GM19023 (cell line): ENCODE results near the gene WASL.
"Not testable (repeated sequence)": the region's sequence is repeated elsewhere in the genome, so short reads cannot be mapped to it uniquely, and the experiment has no call there.

ENCODE experiments used
- ATAC-seq: cut with Tn5 transposase; IDR thresholded peaks from one replicate; pipeline ENCODE4 v1.9.1; 2021; ENCODE audit warnings: mild to moderate bottlenecking, moderate library complexity; ENCODE audit not compliant: unreplicated experiment

Gene WASL

DNA sequence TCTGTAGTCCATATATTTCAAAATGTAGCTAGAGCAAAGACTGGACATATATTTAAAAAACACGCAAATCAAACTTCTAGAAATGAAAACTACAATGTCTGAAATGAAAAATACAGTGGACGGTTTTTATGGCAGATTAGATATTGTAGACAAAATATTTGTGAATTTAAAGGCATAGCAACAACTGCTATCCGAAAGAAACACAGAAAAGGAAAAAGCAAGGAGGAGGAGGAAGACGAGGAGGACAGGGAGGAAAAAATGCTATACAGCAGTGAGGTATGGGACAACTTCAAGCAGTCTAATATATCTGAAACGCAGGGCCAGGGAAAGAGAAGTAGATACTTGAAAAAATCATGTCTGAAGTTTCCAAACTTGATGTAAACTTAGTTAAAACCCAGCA lies 13.3 kb downstream of the WASL start:
- ATAC-seq, result no peak

DNA sequence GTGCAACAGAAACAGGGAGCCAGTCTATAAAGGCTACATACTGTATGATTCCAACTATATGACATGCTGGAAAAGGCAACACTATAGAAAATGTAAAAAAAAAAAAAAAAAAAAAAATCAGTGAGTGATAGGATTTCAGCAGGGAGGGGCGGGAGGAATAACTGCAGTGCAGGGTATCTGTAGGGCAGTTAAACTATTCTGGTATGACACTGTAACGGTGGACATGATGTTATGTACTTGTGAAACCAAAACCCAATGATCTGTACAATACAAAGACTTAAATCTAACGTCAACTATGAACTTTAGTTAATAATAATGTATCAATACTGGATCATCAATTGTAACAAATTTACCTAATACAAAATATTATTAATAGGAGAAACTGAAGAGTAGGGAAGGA lies 14.3 kb downstream of the WASL start:
- no peak for ATAC-seq

DNA sequence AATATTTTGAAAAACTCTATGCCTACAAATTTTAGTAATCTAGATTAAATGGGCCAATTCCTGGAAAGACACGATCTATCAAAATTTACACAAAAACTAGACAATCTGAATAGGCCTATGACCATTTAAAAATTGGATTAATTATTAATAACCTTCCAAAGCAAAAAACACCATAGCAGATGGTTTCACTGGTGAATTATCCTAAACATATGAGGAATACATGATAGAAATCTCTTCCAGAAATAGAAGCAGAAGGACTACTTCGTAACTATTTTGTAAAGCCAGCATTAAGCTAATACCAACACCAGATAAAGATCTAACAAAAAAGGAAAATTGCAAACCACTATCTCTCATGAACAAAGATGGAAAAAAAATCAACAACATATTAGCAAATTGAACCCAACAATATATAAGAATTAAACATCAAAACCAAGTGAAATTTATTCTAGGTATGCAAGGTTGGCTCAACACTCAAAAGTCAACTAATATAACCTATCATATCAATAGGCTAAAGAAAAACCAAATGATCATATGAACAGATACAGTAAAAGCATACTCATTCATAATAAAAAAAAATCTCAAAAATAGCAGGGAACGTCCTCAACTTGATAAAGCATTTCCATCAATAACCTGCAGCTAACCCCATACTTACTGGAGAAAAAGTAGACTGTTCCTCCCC lies 16.3 kb downstream of the WASL start:
- no peak for ATAC-seq

DNA sequence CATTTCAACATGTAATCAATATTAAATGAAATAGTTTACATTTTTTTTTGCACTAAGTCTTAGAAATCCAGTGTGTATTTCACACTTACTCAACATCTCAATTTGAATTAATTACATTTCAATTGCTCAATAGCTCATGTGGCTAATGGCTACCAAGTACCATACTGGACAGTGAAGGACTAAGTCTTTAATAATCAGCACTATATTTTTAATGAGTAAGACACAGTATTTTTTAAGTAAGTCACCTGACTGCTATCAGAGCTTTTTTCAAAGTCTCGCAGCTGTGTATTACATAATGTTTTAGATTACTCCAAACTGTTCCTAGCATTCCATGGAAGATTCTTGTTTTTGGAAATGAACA lies 19.6 kb downstream of the WASL start:
- ATAC-seq, result no peak

DNA sequence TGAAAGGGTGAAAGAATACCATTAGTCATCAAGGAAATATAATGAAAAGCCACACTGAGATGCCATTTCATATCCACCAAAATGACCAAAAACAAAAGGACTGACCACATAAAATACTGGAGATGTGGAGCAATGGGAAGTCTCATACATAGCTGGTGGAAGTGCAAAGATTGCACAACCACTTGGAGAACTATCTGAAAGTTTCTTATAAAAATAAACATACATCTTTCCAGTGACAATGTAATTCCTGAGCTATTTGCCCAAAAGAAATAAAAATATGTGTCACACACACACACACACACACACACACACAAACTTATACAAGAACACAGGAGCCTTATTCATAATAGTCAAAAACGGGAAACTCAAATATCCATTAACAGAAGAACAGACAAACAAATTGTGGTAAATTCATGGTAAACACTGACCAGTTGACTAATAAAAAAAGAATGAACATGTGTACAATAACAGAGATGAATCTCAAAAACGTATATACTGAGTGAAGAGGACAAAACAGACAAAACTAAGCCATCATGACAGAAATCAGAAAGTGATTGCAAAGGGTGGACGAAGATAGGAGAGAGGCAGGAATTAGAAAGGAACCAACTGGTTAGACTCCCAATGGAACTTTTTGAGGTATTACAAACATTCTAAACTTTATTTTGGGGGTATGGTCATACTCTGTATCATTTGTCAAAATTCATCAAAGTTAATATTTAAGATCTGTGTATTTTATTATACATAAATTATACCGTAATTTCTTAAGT lies 21.5 kb downstream of the WASL start:
- ATAC-seq, result no peak

DNA sequence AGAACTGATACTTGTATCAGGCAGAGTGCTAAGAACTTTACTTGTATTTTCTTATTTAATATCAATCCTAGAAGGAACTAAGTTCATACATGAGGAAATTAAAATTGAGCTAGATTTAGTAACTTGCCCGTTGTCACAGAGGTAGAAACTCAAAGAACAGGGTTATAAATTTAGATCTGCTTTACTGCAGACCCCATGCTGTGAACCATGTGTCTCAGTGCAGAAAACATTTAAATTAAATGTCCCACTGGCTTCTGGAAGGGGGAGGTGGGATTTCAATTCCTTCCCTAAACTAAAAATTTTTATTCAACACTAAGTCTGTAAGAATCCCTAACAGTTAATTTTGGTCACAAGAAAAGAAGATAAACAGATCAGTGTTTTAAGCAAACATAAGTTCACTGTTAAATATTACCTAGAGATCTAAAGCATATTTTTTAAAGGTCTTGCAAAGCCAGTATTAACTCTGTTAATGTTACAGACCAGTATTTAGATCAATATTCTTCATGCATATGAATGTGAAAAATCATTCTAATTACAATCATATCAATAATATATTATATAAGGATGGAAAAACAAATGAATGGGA lies 23.1 kb downstream of the WASL start:
- ATAC-seq, result no peak

DNA sequence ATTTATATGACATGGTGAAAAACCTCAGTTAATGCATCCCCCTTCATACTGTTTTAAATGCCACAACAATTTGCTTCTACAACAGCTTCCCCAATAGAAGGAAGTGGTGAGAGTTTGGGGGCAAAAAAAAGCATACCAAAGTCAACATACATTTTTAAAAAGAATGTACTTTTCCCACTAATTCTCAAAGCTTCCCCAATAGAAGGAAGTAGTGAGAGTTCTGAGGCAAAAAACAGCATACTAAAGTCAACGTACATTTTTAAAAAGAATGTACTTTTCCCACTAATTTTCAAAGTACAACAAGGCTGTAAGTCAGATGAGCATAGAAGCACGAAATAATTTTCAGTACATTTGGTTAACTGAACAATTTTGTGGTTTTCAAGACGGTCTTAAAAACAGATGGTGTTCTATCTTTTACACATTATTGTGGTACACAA lies 24.0 kb downstream of the WASL start:
- ATAC-seq, result no peak

DNA sequence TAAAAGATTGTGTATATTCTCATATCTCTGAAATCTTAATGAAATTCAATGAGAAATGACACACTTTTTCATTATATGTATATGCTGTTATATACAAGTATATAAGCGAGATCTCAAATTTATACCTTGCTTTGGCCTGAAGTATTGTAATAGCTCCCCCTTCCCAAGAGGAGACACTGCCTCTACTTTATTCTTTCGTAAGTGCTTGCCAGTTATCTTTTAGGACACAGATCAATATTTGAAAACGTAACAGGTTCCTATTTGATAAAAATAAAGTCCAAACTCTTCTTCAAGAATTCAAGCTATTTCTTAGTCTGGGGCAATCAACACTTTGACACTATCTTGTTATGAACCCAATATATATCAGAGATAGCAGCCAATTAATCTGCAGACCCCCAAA lies 24.9 kb downstream of the WASL start:
- ATAC-seq, result no peak

DNA sequence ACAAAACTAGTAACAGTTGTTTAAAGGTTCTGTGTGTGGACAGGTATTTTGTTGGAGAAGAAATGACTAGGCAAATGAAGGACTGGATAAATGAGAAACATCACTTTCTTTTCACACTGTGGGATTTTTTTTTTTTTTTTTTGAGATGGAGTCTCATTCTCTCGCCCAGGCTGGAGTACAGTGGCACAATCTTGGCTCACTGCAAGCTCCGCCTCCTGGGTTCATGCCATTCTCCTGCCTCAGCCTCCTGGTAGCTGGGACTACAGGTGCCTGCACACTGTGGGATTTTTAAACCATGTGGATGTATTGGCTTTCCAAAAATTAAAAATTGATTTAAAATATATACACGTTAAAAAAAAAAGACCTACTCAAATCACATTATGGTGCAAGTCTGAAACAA lies 28.3 kb downstream of the WASL start:
- ATAC-seq, result not testable (repeated sequence)

DNA sequence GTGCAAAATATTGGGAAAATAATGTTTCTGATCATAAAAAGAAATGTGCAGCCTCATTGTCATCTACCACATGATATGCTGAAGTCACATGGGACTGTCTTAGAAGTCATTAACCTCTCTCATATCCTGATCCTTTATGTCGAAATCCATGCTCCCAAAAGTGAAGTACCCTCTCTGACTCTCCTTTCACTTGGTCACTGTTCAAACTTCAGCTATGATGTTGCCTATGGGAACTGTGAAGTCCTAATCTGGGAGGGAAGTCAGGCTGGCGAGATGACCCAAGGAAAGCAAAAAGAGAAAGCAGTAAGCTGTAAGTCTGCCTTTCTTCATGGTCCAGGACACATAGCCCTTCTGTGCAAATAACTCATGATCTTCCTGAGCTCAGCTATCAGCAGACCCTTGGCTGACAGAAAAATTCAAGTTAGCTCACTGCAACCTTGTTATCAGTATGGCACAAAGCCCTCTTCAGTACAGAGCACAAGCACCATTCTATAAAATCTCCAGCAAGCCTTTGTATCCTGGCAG lies 29.5 kb downstream of the WASL start:
- ATAC-seq, result no peak

DNA sequence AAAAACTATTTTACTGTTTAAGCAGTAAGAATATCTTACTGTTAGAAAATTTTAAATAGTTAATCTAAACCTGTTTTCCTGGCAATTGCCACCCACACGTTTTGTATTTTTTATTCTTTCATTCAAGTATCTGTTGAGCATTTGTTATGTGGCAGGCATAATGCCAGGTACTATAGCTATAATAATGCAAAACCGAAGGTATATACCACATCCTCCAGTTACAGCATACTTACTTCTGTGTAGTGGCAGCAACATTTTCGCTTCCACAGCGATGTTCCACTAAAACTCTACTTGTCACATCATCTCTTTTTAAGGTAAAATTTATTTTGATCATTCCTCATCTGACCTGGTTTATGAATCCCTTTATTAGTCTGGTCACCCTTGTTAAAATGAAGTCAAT lies 30.0 kb downstream of the WASL start:
- ATAC-seq, result no peak

DNA sequence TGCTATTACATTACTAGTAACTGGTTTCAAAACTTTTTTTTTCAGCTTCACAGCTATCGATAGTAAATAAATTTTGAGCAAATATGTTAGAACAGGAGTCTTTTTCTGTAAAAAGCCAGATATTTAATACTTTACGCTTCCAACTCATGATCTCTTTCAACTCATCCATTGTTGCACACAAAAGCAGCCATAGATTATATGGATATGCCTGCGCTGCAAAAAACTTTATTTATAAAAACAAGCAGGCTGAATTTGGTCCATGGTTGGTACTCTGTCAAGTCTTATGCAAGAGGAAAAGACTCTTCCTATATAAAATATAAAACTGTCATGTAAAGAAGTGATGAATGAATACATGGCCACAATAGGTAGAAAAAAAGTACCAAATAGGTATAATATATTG lies 31.1 kb downstream of the WASL start:
- no peak for ATAC-seq

DNA sequence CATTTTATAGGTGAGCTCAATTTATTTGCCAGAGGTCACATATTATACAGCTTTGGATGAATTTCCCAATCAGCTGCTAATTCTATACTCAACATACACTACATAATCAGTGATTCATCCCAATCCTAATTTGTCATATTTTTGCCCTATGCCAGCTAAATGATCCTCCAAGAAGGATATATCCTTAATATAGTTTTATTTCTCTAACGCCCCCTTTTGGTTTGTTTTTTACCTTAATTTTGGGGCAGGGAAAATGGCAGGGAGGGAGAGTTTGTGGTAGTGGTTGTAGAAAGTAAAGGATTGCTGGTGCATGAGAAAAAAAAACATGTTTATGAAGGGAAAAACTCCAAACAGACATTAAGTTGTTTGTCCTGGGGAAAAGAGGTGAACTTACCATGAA lies 31.9 kb downstream of the WASL start:
- no peak for ATAC-seq

DNA sequence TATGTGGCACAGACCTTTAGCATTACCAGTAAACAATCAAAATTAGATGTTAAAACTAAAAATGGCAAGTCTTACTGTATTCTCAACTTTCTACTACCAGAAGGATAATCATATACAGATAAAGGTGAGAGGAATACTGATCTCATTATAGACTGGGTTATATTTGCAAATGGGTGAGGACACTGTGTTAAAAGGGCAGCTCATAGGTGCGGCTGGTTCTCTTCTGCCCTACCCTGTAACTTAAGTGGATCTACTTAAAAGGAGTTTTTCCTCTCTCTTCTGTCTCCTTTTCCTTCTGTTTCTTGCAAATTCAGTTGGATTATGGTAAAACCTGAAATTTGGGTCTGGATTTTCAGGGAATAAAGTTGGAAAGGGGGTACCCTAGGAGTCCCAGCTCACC lies 33.0 kb downstream of the WASL start:
- ATAC-seq, result no peak

DNA sequence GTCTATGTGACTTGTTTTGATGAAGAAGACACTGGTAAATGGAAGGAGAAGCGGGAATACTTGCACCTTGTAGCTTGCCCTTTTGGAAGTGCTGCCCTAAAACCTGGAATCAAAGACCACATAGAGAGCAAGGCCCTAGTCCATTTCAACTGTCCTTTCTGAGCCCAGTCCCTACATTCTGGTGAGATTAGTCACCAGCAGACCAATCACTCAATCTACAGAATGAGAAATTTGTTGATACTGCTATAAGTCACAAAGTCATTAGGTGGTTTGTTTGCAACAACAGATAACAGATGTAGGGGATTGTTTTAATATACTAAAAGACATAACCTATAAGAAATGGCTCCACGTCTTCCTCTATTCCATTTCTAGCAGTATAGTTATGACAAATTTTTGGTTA lies 33.6 kb downstream of the WASL start:
- no peak for ATAC-seq

DNA sequence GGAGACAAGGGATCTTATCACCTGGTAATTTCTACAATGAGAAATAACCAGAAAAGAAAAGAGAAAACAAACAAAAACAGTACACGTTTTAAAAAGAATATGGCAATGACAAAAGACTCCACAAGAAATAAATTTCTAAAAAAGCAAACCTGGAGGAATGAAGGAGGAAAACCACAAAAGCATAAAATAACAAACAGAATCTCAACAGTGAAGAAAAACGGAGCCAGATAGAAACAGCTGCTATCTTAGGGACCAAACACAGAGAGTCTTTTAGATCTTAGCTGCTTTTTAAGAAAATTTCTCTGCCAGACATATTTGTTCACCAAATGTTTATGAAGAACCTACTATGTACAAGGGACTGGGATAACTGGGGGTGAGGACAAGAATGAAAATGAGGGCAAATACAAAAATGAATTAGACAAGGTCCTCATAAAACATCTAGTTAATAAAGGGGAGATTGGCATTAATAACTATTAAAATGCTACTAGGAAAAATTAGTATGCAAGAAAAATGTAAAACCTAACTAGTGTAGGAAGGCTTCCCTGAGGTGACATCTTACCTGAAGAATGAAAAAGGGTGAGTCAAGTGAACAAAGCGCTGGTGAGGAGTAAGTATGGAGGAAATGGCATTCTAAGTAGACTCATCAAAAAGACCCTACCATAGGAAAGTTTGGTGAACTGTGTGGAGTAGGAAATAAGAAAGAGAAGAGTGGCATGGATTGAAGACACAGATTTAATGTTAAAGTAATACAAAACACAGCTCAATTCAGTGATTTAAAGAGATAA lies 34.3 kb downstream of the WASL start:
- ATAC-seq, result no peak

DNA sequence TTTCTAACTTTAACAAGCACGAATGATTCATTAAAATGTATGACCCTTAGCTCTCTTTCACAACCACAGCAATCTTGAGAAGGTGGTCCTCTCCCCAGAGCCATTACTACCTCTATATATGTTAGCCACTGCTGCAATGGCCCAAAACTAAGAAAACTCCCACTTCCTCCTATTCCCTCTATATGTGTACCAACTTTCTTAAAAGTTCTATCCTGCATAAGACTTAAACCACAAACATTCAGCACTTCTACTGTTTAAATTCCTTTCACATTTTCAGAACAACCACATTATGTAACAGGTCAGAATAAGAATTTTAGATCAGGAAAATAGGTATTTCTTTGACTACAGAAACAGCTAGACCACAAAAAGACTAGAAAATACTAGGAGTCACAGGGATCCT lies 36.2 kb downstream of the WASL start:
- no peak for ATAC-seq

DNA sequence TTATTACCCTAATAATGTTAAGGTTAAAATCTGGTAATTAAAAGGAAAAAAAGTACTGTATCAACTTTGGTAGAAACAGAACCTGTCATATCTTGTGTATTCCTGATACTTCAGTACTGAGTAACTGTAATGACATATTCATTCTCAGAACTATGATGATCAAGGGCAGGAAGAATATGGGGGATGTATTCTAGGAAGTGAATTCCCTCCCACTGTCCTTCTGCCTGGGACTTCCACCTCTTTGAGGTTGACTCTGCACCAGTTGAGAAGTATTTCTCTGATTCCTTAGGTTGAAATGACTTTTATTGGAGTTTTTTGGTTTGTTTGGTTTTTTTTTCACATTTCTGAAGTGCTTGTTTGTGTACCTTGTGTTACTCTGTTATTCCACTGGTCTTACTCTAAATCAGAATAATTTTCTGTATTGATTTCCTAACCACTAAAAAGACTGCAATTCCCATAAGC lies 36.9 kb downstream of the WASL start:
- no peak for ATAC-seq

DNA sequence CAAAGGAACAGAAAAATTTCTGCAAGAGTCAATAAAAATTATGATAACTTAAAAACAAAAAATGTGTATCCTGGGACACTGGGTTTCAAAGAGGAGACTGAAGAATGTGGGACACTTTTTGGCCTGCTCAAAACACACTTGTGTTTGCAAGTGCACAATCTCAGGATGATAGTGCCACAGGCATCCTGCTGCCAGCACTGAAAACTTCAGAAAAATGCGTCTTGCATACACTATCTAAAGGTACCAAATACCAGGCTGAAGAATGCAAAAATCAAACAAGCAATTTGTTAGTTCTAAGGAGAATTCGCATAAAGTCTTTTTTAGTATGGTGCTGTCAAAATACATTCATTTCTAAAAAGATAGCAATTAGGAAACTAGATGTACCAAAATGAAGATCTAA lies 38.1 kb downstream of the WASL start:
- ATAC-seq, result no peak

DNA sequence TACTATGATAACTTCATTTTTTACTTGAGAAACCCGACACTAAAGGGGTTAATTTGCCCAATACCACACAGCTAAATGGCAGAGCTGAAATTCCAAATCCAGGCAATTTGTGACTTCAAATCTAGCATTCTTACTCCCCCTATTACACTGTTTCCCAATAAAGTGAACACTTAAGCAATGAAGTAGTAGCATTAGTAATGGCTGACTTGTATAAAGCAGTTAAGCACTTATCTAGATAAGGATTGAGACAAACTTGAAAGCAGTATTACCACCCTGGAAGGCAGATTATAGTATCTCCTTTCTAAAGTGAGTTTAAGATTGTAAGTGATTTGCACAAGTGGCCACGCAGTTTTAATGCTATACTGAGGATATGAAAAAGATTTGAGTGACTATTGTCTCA lies 39.3 kb downstream of the WASL start:
- no peak for ATAC-seq

DNA sequence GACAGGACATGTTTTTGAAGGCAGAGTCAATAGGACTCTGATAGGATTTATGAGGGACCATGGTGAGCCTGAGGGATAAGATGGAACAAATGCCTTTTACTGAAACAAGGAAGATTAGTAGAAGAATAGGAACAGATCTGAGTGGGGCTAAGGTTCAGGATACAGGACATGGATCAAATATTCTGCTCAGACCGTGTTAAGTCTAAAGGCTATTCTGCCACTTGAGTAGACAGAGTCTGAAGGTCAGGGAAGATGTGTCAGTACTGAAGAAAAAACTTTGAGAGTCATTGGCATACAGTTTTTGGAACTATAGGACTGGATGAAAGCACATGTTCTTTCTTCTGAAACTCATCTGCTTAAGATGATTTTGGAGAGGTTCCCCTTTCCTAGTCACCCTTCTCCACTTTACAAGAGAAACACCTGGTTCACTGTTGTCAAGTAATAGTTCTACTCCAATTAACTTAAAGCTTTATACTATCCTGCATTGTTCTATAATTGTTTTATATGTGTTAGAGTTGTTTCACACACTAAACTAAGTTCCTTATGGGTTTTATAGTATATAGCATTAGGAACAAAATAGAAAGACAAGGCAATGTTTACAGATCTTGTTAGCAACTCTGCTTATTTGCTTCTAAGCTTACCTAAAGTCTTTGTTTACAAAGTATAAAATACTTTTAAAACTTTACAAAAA lies 43.4 kb downstream of the WASL start:
- no peak for ATAC-seq
